SK-N-SH (cell line): Measurements from ENCODE around the gene RAB30. TPM values are rescaled to one million over a fixed set of nuclear protein-coding genes. Genes with fewer than 3 reads are reported as not detected.

ENCODE experiments used
- CTCF ChIA-PET: fragments of 300-600, 350-600 bp; formaldehyde crosslinking; extraction: SDS; loops from one replicate; lab custom pipeline; 2021; lab: Yijun Ruan, JAX
- POLR2A ChIA-PET: fragments of 350-600 bp; sonication (Branson Sonifier 250); formaldehyde crosslinking; extraction: SDS; loops from one replicate; lab custom pipeline; 2020; ENCODE audit warnings: antibody characterized with exemption, inconsistent platforms; lab: Yijun Ruan, JAX
- DNase-seq: peaks from one replicate; pipeline ENCODE4 v3.0.0; 2012
- H2AFZ ChIP-seq: fragments of 200-600 bp; sonication (generic); 2 replicates; pipeline ENCODE4 v1.8.1; 2016; ENCODE audit warnings: antibody characterized with exemption, mild to moderate bottlenecking, low read depth
- H3F3A ChIP-seq: fragments of 200-600 bp; sonication (generic); replicated peaks from 2 replicates; pipeline ENCODE3; 2016; ENCODE audit warnings: antibody characterized with exemption, mild to moderate bottlenecking; ENCODE audit not compliant: insufficient read depth
- H3K27ac ChIP-seq, 2 experiments: fragments of 200-500 bp in 1 of 2; fragments of 200-600 bp in 1 of 2; sonication (Bioruptor generic) in 1 of 2; sonication (generic), shearing (Covaris generic) in 1 of 2; 2 replicates each; pipeline versions ENCODE4 v1.5.1 to v1.6.1; 2014 to 2016; ENCODE audit warnings: low read depth in 2 of 2, inconsistent platforms in 1 of 2, low read length in 1 of 2, mild to moderate bottlenecking in 1 of 2, mixed read lengths in 1 of 2
- H3K27me3 ChIP-seq: fragments of 200-600 bp; sonication (generic), shearing (Covaris generic); 2 replicates; pipeline ENCODE4 v1.6.1; 2016; ENCODE audit warnings: mixed run types; ENCODE audit not compliant: insufficient read depth
- H3K36me3 ChIP-seq, 2 experiments: fragments of 200-500 bp in 1 of 2; fragments of 200-600 bp in 1 of 2; sonication (Bioruptor generic) in 1 of 2; sonication (generic) in 1 of 2; replicated peaks in 1 of 2; 2 replicates each; pipeline versions ENCODE3 to v1.5.1; 2014 to 2016; ENCODE audit warnings: low read length in 1 of 2, mild to moderate bottlenecking in 1 of 2; ENCODE audit not compliant: insufficient read depth in 2 of 2, control insufficient read depth in 1 of 2
- H3K4me1 ChIP-seq, 2 experiments: fragments of 200-500 bp in 1 of 2; fragments of 200-600 bp in 1 of 2; sonication (Bioruptor generic) in 1 of 2; sonication (generic), shearing (Covaris generic) in 1 of 2; 2 replicates each; pipeline versions ENCODE4 v1.5.1 to v1.6.1; 2014 to 2016; ENCODE audit warnings: low read depth in 1 of 2, low read length in 1 of 2, mixed run types in 1 of 2; ENCODE audit not compliant: insufficient read depth in 2 of 2, control insufficient read depth in 1 of 2
- H3K4me2 ChIP-seq: fragments of 200-600 bp; sonication (generic), shearing (Covaris generic); 2 replicates; pipeline ENCODE4 v1.6.1; 2017; ENCODE audit warnings: mixed run types
- H3K4me3 ChIP-seq, 2 experiments: fragments of 200-500 bp in 1 of 2; fragments of 200-600 bp in 1 of 2; sonication (Bioruptor generic) in 1 of 2; sonication (generic), shearing (Covaris generic) in 1 of 2; 2 replicates each; pipeline versions ENCODE4 v1.5.1 to v1.8.1; 2014 to 2016; ENCODE audit warnings: low read depth in 2 of 2, inconsistent platforms in 1 of 2, low read length in 1 of 2, mild to moderate bottlenecking in 1 of 2, mixed read lengths in 1 of 2, moderate library complexity in 1 of 2
- H3K79me2 ChIP-seq: fragments of 200-600 bp; sonication (generic); 2 replicates; pipeline ENCODE4 v1.8.1; 2017; ENCODE audit warnings: mild to moderate bottlenecking; ENCODE audit not compliant: insufficient read depth
- H3K9ac ChIP-seq: fragments of 200-600 bp; sonication (generic); 2 replicates; pipeline ENCODE4 v1.6.1; 2017; ENCODE audit warnings: mixed run types
- H3K9me2 ChIP-seq: fragments of 200-600 bp; sonication (generic); 2 replicates; pipeline ENCODE4 v1.6.1; 2017; ENCODE audit warnings: mixed run types
- H3K9me3 ChIP-seq: fragments of 200-600 bp; sonication (generic); 2 replicates; pipeline ENCODE4 v1.6.1; 2017; ENCODE audit warnings: mixed run types, mild to moderate bottlenecking, moderate library complexity
- H4K20me1 ChIP-seq: fragments of 200-600 bp; sonication (generic); 2 replicates; pipeline ENCODE4 v1.6.1; 2017; ENCODE audit warnings: mild to moderate bottlenecking, mixed run types; ENCODE audit not compliant: insufficient read depth
- CHD2 ChIP-seq: fragments of 150-350 bp; IDR thresholded peaks from 2 replicates; pipeline ENCODE4 v1.6.1; 2018; ENCODE audit warnings: low read length; ENCODE audit not compliant: partially characterized antibody
- ELF1 ChIP-seq: IDR thresholded peaks from 2 replicates; pipeline ENCODE4 v1.4.0; 2012
- EP300 ChIP-seq, 2 experiments: IDR thresholded peaks; 2 replicates each; pipeline versions ENCODE4 v1.4.0 to v1.6.1; 2012; ENCODE audit warnings: borderline replicate concordance in 1 of 2, low read depth in 1 of 2, low read length in 1 of 2
- FOXJ3 ChIP-seq: sonication (generic); formaldehyde crosslinking; IDR thresholded peaks from 2 replicates; pipeline ENCODE4 v1.5.1; 2020; ENCODE audit warnings: mild to moderate bottlenecking, missing genetic modification reagents
- FOXM1 ChIP-seq: IDR thresholded peaks from 2 replicates; pipeline ENCODE4 v1.4.0; 2012; ENCODE audit warnings: low read depth, mild to moderate bottlenecking
- MEF2A ChIP-seq: IDR thresholded peaks from 2 replicates; pipeline ENCODE4 v1.4.0; 2012; ENCODE audit warnings: low read depth, borderline replicate concordance
- NFIC ChIP-seq: IDR thresholded peaks from 2 replicates; pipeline ENCODE4 v1.4.0; 2012; ENCODE audit warnings: borderline replicate concordance
- NRF1 ChIP-seq: IDR thresholded peaks from 2 replicates; pipeline ENCODE4 v1.6.1; 2012; ENCODE audit warnings: low read depth, mild to moderate bottlenecking, low read length
- RAD21 ChIP-seq: IDR thresholded peaks from 2 replicates; pipeline ENCODE4 v1.6.1; 2012; ENCODE audit warnings: mild to moderate bottlenecking, low read length
- RCOR1 ChIP-seq: fragments of 150-350 bp; IDR thresholded peaks from 2 replicates; pipeline ENCODE4 v1.6.1; 2017; ENCODE audit warnings: antibody characterized with exemption, low read length
- RXRA ChIP-seq: IDR thresholded peaks from 2 replicates; pipeline ENCODE4 v1.4.0; 2012; ENCODE audit warnings: low read depth, mild to moderate bottlenecking, borderline replicate concordance
- SIN3A ChIP-seq: IDR thresholded peaks from 2 replicates; pipeline ENCODE4 v1.6.1; 2012; ENCODE audit warnings: low read depth, mild to moderate bottlenecking, low read length, moderate library complexity, borderline replicate concordance
- TAF1 ChIP-seq: IDR thresholded peaks from 2 replicates; pipeline ENCODE4 v1.6.1; 2012; ENCODE audit warnings: low read depth, mild to moderate bottlenecking, low read length, moderate library complexity, borderline replicate concordance
- TCF12 ChIP-seq: IDR thresholded peaks from 2 replicates; pipeline ENCODE4 v1.4.0; 2012
- TEAD4 ChIP-seq: IDR thresholded peaks from 2 replicates; pipeline ENCODE4 v1.4.0; 2012; ENCODE audit warnings: mild to moderate bottlenecking, borderline replicate concordance; ENCODE audit not compliant: insufficient read depth
- YY1 ChIP-seq: IDR thresholded peaks from 2 replicates; pipeline ENCODE4 v1.4.0; 2012; ENCODE audit warnings: low read depth, mild to moderate bottlenecking
- WGBS: methylation state at CpG from one replicate; pipeline ENCODE4 v1.1.6; 2017; ENCODE audit warnings: low lambda C conversion rate; 5-methylcytosine and 5-hydroxymethylcytosine counted together
- polyA plus RNA-seq, 3 experiments: library from polyadenylated mRNA; depleted of rRNA; stranded (reverse); fragments of >200 nt; gene quantifications; 2 replicates each; pipeline ENCODE4 v1.2.3, GENCODE V29; 2012
- TF ChIP-seq, protein P1 (sequence below): IDR thresholded peaks from 2 replicates; pipeline ENCODE4 v1.4.0; 2012; ENCODE audit warnings: low read depth
- TF ChIP-seq, protein P2 (sequence below): IDR thresholded peaks from 2 replicates; pipeline ENCODE4 v1.4.0; 2012; ENCODE audit warnings: low read depth, borderline replicate concordance
- TF ChIP-seq, protein P3 (sequence below): IDR thresholded peaks from 2 replicates; pipeline ENCODE4 v1.4.0; 2012; ENCODE audit warnings: low read depth, borderline replicate concordance
- TF ChIP-seq, protein P4 (sequence below): fragments of 150-350 bp; IDR thresholded peaks from 2 replicates; pipeline ENCODE4 v1.6.1; 2017; ENCODE audit warnings: antibody characterized with exemption, low read length, low read depth, borderline replicate concordance

The RAB30 gene
- polyA plus RNA-seq, 1 of the 3 experiments (the other 2 are of a cell fraction) = 3.3 TPM

DNA sequence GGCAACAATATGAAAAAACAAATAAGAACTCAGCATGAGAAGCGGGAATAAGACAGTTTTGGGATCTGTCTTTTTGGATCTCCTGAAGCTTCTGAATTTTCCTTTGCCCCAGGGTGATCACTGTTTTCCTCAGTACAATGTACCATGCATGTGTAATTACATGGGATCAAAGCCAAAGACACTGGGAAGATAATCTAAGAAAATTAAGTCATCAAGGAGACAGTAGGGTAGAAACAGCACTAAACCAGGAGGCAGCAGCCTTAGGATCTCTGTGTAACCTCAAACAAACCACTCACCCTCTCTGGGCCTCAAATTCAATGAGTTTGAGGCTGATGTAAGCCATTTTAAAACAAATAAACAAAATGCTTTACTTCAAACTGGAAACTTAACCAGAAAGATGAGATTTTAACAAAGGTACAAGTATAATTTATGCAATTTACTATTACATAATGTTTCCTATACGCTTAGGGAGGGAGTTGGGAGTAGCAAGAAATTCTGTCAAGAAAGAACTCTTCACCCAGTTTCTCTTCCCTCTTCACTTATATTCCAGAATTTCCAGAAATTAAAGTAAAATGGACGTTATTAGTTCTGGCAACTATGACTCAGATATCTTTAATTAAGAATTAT, 77.0 kb downstream of the RAB30 start:
- DNase-seq = no peak
- H3K27ac ChIP-seq = no peak overlapping the region; a peak in 1 of 4 replicates
- no peak overlapping the region for H3K4me3 ChIP-seq
- TF ChIP-seq RCOR1 (no peak), TEAD4 (no peak), RXRA (no peak), TAF1 (no peak), FOXM1 (no peak), SIN3A (no peak), TCF12 (no peak), NRF1 (no peak), CHD2 (no peak), EP300 (IDR thresholded peaks at IDR 0.05; ENCODE audit: borderline replicate concordance in 1 of 2, low read depth in 1 of 2, low read length in 1 of 2) (no peak), MEF2A (no peak), RAD21 (no peak), ELF1 (no peak), FOXJ3 (no peak), NFIC (no peak), YY1 (no peak)
- TF ChIP-seq, protein P1, sequence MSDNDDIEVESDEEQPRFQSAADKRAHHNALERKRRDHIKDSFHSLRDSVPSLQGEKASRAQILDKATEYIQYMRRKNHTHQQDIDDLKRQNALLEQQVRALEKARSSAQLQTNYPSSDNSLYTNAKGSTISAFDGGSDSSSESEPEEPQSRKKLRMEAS = no peak
- TF ChIP-seq, protein P2, sequence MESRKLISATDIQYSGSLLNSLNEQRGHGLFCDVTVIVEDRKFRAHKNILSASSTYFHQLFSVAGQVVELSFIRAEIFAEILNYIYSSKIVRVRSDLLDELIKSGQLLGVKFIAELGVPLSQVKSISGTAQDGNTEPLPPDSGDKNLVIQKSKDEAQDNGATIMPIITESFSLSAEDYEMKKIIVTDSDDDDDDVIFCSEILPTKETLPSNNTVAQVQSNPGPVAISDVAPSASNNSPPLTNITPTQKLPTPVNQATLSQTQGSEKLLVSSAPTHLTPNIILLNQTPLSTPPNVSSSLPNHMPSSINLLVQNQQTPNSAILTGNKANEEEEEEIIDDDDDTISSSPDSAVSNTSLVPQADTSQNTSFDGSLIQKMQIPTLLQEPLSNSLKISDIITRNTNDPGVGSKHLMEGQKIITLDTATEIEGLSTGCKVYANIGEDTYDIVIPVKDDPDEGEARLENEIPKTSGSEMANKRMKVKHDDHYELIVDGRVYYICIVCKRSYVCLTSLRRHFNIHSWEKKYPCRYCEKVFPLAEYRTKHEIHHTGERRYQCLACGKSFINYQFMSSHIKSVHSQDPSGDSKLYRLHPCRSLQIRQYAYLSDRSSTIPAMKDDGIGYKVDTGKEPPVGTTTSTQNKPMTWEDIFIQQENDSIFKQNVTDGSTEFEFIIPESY = no peak
- TF ChIP-seq, protein P3, sequence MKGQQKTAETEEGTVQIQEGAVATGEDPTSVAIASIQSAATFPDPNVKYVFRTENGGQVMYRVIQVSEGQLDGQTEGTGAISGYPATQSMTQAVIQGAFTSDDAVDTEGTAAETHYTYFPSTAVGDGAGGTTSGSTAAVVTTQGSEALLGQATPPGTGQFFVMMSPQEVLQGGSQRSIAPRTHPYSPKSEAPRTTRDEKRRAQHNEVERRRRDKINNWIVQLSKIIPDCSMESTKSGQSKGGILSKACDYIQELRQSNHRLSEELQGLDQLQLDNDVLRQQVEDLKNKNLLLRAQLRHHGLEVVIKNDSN = no peak
- TF ChIP-seq, protein P4, sequence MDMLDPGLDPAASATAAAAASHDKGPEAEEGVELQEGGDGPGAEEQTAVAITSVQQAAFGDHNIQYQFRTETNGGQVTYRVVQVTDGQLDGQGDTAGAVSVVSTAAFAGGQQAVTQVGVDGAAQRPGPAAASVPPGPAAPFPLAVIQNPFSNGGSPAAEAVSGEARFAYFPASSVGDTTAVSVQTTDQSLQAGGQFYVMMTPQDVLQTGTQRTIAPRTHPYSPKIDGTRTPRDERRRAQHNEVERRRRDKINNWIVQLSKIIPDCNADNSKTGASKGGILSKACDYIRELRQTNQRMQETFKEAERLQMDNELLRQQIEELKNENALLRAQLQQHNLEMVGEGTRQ = no peak
- no peaks in the 10 kb centered on the region for H4K20me1 ChIP-seq
- no peak overlapping the region; the same call in 1 of the 2 replicates for H3K4me2 ChIP-seq
- H3K36me3 ChIP-seq = peaks cover 0 to 9% of the 10 kb centered on the region in 2 experiments
- H3K79me2 ChIP-seq = no peaks in the 10 kb centered on the region
- CTCF ChIA-PET = no interaction called here
- H2AFZ ChIP-seq = no peak overlapping the region
- no peaks in the 10 kb centered on the region for H3K9me2 ChIP-seq
- no peaks in the 10 kb centered on the region for H3K9me3 ChIP-seq
- whole genome bisulfite sequencing = 89% methylated on average over 3 of the region's 3 CpGs
- peaks cover 5 to 20% of the 10 kb centered on the region in 2 experiments for H3K4me1 ChIP-seq
- H3K9ac ChIP-seq = no peak overlapping the region
- H3F3A ChIP-seq = peaks cover 3% of the 10 kb centered on the region
- POLR2A ChIA-PET = no interaction called here
- H3K27me3 ChIP-seq = no peaks in the 10 kb centered on the region
